Activated B cell treated with CpG ODN at 0.5 μM for 24 hours (primary cell): ENCODE measurements around the gene HCST. TPM values are rescaled to one million over a fixed set of nuclear protein-coding genes. Genes with fewer than 3 reads are reported as not detected.
A peak's percentile ranks its signal among the peaks of the same experiment; 100 is the strongest.

Experiments
- ATAC-seq: fragments of 200-7000 bp; cut with Tn5 transposase; one replicate; pipeline ENCODE4 v1.10.0; 2021; ENCODE audit warnings: low read depth, mild to moderate bottlenecking, moderate library complexity
- CTCF ChIA-PET: fragments of 350-600 bp; sonication (Branson Sonifier 250); formaldehyde crosslinking; loops from one replicate; lab custom pipeline; 2021; ENCODE audit warnings: antibody characterized with exemption; lab: Charles Lee
- POLR2A ChIA-PET: fragments of 350-600 bp; sonication (Branson Sonifier 250); formaldehyde crosslinking; loops from one replicate; lab custom pipeline; 2021; ENCODE audit warnings: antibody characterized with exemption; lab: Charles Lee
- DNase-seq: peaks from one replicate; pipeline ENCODE4 v3.0.0; 2022
- H3K27ac Mint-ChIP-seq: one replicate; pipeline ENCODE4 v1.8.0; 2020; ENCODE audit warnings: mixed read lengths
- H3K27me3 Mint-ChIP-seq: one replicate; pipeline ENCODE4 v1.8.0; 2021; ENCODE audit warnings: mixed read lengths
- H3K36me3 Mint-ChIP-seq: one replicate; pipeline ENCODE4 v1.8.0; 2021; ENCODE audit warnings: low read depth, mixed read lengths
- H3K4me1 Mint-ChIP-seq: one replicate; pipeline ENCODE4 v1.8.0; 2021; ENCODE audit warnings: mixed read lengths
- H3K4me3 Mint-ChIP-seq: one replicate; pipeline ENCODE4 v1.8.0; 2020; ENCODE audit warnings: mild to moderate bottlenecking, mixed read lengths
- H3K9me3 Mint-ChIP-seq: one replicate; pipeline ENCODE4 v1.8.0; 2020; ENCODE audit warnings: mixed read lengths
- CTCF ChIP-seq: fragments of 200-600 bp; IDR thresholded peaks from one replicate; pipeline ENCODE4 v1.8.0; 2022; ENCODE audit warnings: antibody characterized with exemption, mild to moderate bottlenecking
- intact Hi-C: fragments of 100-400 bp; cut with micrococcal nuclease; formaldehyde crosslinking; loops from one replicate; pipeline ENCODE4 v1.15.1; 2024
- total RNA-seq: library from RNA; stranded (reverse); gene quantifications from 2 replicates; pipeline ENCODE4 v1.2.3, GENCODE V29; 2022

HCST gene
- total RNA-seq, 1 donor from 2014 or later: 2.9 TPM

GRCh38 chr19:35911790-35912189 lies 9.5 kb downstream of the HCST start:
- no peak for DNase-seq
- no peak for TF ChIP-seq CTCF
- Mint-ChIP-seq H3K27ac (no peak overlapping the region), H3K4me3 (no peak overlapping the region), H3K36me3 (no peaks in the 10 kb centered on the region), H3K27me3 (no peaks in the 10 kb centered on the region), H3K9me3 (no peaks in the 10 kb centered on the region), H3K4me1 (peaks cover 69% of the 10 kb centered on the region)
- no peak for ATAC-seq
- ChIA-PET CTCF (no interaction called here), POLR2A (interaction anchor here (0.6 to 0.7 kb wide), 3 partner anchors 18 to 209 kb away, joined by 3 to 7 read pairs (median 4); partner anchors contain the start of gene THAP8)
- intact Hi-C loops: no loop called here

- ATAC-seq: peak; percentile 17
- Mint-ChIP-seq H3K27me3 (no peaks in the 10 kb centered on the region), H3K9me3 (no peaks in the 10 kb centered on the region), H3K4me1 (peaks cover 54% of the 10 kb centered on the region), H3K36me3 (no peaks in the 10 kb centered on the region), H3K4me3 (peak overlapping the region; percentile 39), H3K27ac (peak overlapping the region; percentile 70)
- intact Hi-C loops: loop anchor here (1.0 kb wide), 2 partner anchors 10 to 15 kb away; no protein-coding TSS in a partner anchor
- CTCF ChIA-PET: no interaction called here
- DNase-seq: no peak
- no peak for TF ChIP-seq CTCF
- POLR2A ChIA-PET: interaction anchor here (0.7 to 2.4 kb wide), 3 partner anchors 13 to 186 kb away, joined by 3 to 20 read pairs (median 9); partner anchors contain the start of gene NFKBID
Observed at GRCh38 chr19:35913589-35913988, 11.3 kb downstream of the HCST start.

- ATAC-seq (no peak), DNase-seq (no peak)
- intact Hi-C loops: no loop called here
- H3K4me1 Mint-ChIP-seq: peaks cover 36% of the 10 kb centered on the region
- H3K36me3 Mint-ChIP-seq: no peaks in the 10 kb centered on the region
- no peak overlapping the region for H3K27ac Mint-ChIP-seq
- no peak overlapping the region for H3K4me3 Mint-ChIP-seq
- ChIA-PET POLR2A (interaction anchor here (2.4 kb wide), 1 partner anchor 15 kb away, joined by 20 read pairs; the partner anchor contains the start of gene NFKBID), CTCF (interaction anchor here (2.3 kb wide), 1 partner anchor 11 kb away, joined by 6 read pairs; no protein-coding TSS in a partner anchor)
- no peaks in the 10 kb centered on the region for H3K27me3 Mint-ChIP-seq
- no peaks in the 10 kb centered on the region for H3K9me3 Mint-ChIP-seq
- TF ChIP-seq CTCF: no peak
Observed at GRCh38 chr19:35915443-35915842, 13.1 kb downstream of the HCST start.

- H3K4me3 Mint-ChIP-seq: no peak overlapping the region
- H3K9me3 Mint-ChIP-seq: no peaks in the 10 kb centered on the region
- no peaks in the 10 kb centered on the region for H3K36me3 Mint-ChIP-seq
- DNase-seq: no peak
- CTCF ChIA-PET: no interaction called here
- TF ChIP-seq CTCF: no peak
- no peak overlapping the region for H3K27ac Mint-ChIP-seq
- intact Hi-C loops: no loop called here
- peaks cover 12% of the 10 kb centered on the region for H3K4me1 Mint-ChIP-seq
- no peak for ATAC-seq
- POLR2A ChIA-PET: interaction anchor here (1.2 kb wide), 1 partner anchor 8 kb away, joined by 3 read pairs; no protein-coding TSS in a partner anchor
- no peaks in the 10 kb centered on the region for H3K27me3 Mint-ChIP-seq
Observed at GRCh38 chr19:35919306-35919705, 17.0 kb downstream of the HCST start.

- TF ChIP-seq CTCF: no peak
- peaks cover 4% of the 10 kb centered on the region for H3K9me3 Mint-ChIP-seq
- ChIA-PET POLR2A (interaction anchor here (0.6 kb wide), 1 partner anchor 318 kb away, joined by 5 read pairs; no protein-coding TSS in a partner anchor), CTCF (interaction anchor here (1.6 kb wide), 1 partner anchor 17 kb away, joined by 3 read pairs; no protein-coding TSS in a partner anchor)
- intact Hi-C loops: no loop called here
- H3K36me3 Mint-ChIP-seq: peaks cover 2% of the 10 kb centered on the region
- no peak for DNase-seq
- H3K4me3 Mint-ChIP-seq: no peak overlapping the region
- no peaks in the 10 kb centered on the region for H3K27me3 Mint-ChIP-seq
- peaks cover 5% of the 10 kb centered on the region for H3K4me1 Mint-ChIP-seq
- no peak overlapping the region for H3K27ac Mint-ChIP-seq
- ATAC-seq: no peak
Observed at GRCh38 chr19:35921012-35921411, 18.7 kb downstream of the HCST start.
